Mucosa of rectum (tissue), 2 donors: ENCODE data around the gene SRD5A2.

Experiments
- H3K27ac ChIP-seq, 2 donors: one replicate each; pipeline ENCODE4 v1.7.0; 2013; ENCODE audit warnings: inconsistent platforms in 2 of 2, low read depth in 2 of 2, low read length in 2 of 2
- H3K27me3 ChIP-seq, 2 donors: one replicate each; pipeline ENCODE4 v1.7.0; 2013; ENCODE audit warnings: low read length in 2 of 2; ENCODE audit not compliant: control insufficient read depth in 2 of 2, insufficient read depth in 2 of 2
- H3K36me3 ChIP-seq, 2 donors: one replicate each; pipeline ENCODE4 v1.7.0; 2013; ENCODE audit warnings: low read length in 2 of 2; ENCODE audit not compliant: control insufficient read depth in 2 of 2, insufficient read depth in 2 of 2
- H3K4me1 ChIP-seq, 2 donors: one replicate each; pipeline ENCODE4 v1.7.0; 2013; ENCODE audit warnings: low read length in 2 of 2, mild to moderate bottlenecking in 1 of 2; ENCODE audit not compliant: control insufficient read depth in 2 of 2, insufficient read depth in 2 of 2
- H3K4me3 ChIP-seq, 2 donors: one replicate each; pipeline ENCODE4 v1.7.0; 2013; ENCODE audit warnings: low read length in 2 of 2
- H3K9ac ChIP-seq, 2 donors: one replicate each; pipeline ENCODE4 v1.7.0; 2013; ENCODE audit warnings: low read length in 2 of 2, low read depth in 1 of 2, mild to moderate bottlenecking in 1 of 2
- H3K9me3 ChIP-seq, 2 donors: one replicate each; pipeline ENCODE4 v1.7.0; 2013; ENCODE audit warnings: low read length in 2 of 2; ENCODE audit not compliant: control insufficient read depth in 2 of 2
- donor health status: healthy.
- donor health status: Normal muscosa, but diverticular disease.

Gene SRD5A2

DNA sequence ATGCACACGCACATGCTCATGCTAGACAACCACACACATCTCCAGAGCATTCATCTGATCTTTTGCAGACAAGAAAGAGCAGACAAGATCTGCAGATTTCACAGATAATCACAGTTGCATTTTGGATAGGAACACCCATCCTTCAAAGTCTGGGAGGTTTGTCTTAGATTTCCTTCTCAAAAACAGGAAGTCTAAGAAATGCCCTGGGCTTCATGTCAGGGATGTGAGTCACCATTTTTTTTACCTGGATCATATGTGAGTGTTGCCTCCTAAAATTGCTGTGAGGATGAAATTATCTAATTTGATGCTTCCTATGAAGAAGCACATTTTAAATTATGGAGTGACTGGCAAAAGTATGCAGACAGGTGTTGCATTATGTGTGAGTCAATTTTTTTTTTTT is 46.1 kb downstream of the SRD5A2 start:
- Histone ChIP-seq H3K9me3 (no peaks in the 10 kb centered on the region), H3K36me3 (no peaks in the 10 kb centered on the region), H3K9ac (no peak overlapping the region), H3K27ac (no peak overlapping the region), H3K27me3 (no peaks in the 10 kb centered on the region), H3K4me3 (no peak overlapping the region), H3K4me1 (no peaks in the 10 kb centered on the region)

GRCh38 chr2:31533036-31533435 is 47.7 kb downstream of the SRD5A2 start:
- Histone ChIP-seq H3K36me3 (no peaks in the 10 kb centered on the region), H3K9me3 (no peaks in the 10 kb centered on the region), H3K4me3 (no peak overlapping the region), H3K27me3 (no peaks in the 10 kb centered on the region), H3K27ac (no peak overlapping the region), H3K9ac (no peak overlapping the region), H3K4me1 (no peaks in the 10 kb centered on the region)

DNA sequence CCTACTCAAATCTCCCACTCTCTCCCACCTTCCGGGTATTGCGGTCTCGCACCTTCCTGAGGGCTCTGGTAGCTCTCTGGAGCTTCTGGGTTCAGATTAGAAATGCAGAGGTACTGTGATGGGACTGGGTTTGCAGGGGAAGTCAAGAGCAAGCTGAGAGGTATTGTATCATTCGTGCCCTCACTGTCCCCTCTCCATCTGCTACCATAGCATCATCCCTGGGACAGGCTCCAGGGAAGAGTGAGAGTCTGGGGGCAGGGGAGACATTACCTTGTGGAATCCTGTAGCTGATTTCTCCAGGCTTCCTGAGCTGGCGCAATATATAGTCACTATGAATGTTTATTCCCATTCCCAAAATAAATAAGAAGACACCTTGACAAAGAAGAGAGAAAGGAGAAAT is 49.6 kb downstream of the SRD5A2 start:
- H3K27me3 ChIP-seq = no peaks in the 10 kb centered on the region
- H3K36me3 ChIP-seq = no peaks in the 10 kb centered on the region
- H3K27ac ChIP-seq = no peak overlapping the region
- H3K9me3 ChIP-seq = no peaks in the 10 kb centered on the region
- H3K9ac ChIP-seq = no peak overlapping the region
- no peak overlapping the region for H3K4me3 ChIP-seq
- no peaks in the 10 kb centered on the region for H3K4me1 ChIP-seq

GRCh38 chr2:31529256-31529655 is 51.5 kb downstream of the SRD5A2 start:
- Histone ChIP-seq H3K9ac (no peak overlapping the region), H3K4me1 (no peaks in the 10 kb centered on the region), H3K4me3 (no peak overlapping the region), H3K9me3 (no peaks in the 10 kb centered on the region), H3K27me3 (no peaks in the 10 kb centered on the region), H3K36me3 (no peaks in the 10 kb centered on the region), H3K27ac (no peak overlapping the region)

DNA sequence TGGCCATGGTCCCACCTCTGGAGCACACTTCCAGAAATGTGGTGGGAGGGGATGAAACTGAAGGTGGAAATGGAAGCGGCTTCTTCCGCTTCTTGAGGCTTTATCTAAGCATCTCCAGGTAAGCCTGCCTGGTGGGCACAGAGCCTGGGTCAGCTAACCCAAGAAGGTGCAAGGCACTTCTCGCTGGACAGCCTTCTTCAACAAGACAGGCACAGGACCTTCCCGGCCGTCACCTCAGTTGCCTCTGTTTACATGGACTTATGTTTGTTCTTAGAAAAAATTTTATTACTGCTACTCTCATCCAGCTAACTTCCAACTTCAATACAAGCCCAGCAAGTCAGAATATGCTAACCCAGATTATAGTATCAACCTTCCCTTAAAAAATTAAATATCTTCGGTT is 51.9 kb downstream of the SRD5A2 start:
- no peak overlapping the region for H3K9ac ChIP-seq
- H3K9me3 ChIP-seq = no peaks in the 10 kb centered on the region
- H3K4me1 ChIP-seq = no peaks in the 10 kb centered on the region
- no peaks in the 10 kb centered on the region for H3K36me3 ChIP-seq
- H3K27me3 ChIP-seq = no peaks in the 10 kb centered on the region
- no peak overlapping the region for H3K4me3 ChIP-seq
- no peak overlapping the region for H3K27ac ChIP-seq

DNA sequence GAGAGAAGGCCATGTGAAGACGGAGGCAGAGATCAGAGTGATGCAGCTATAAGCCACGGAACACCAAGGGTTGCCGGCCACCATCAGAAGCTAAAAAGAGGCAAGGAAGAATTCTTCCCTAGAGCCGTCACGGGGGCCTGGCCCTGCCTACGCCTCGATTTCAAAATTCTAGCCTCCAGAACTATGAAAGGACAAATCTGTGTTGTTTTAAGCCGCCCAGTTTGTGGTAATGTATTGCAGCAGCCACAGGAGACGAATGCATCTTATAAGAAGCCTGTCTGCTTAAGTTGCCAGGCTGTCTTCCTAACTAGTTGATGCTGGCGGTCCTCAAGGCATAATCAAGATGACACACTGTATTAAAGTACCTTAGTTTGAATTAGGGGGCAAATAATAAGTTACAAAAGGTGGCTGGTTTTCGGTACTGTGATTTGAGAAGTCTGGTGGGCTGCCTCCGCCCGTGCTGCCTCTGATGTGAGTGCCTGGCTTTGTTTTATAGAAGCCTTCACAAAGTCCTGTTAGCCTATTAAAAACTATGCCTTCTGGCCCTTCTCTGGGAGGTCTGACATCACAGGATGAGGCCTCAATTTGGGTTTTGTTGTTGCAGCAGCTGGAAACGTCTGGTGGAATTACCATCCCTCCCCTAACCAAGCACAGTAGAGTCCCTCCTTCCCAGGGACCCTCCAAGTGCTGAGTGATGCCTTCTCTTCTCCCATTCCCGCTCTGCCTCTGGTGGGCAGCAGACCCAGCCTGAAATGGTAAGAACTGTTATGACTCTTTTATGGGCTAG is 53.6 kb downstream of the SRD5A2 start:
- Histone ChIP-seq H3K4me1 (no peaks in the 10 kb centered on the region), H3K36me3 (no peaks in the 10 kb centered on the region), H3K27ac (no peak overlapping the region), H3K9ac (no peak overlapping the region), H3K27me3 (no peaks in the 10 kb centered on the region), H3K9me3 (no peaks in the 10 kb centered on the region), H3K4me3 (no peak overlapping the region)

DNA sequence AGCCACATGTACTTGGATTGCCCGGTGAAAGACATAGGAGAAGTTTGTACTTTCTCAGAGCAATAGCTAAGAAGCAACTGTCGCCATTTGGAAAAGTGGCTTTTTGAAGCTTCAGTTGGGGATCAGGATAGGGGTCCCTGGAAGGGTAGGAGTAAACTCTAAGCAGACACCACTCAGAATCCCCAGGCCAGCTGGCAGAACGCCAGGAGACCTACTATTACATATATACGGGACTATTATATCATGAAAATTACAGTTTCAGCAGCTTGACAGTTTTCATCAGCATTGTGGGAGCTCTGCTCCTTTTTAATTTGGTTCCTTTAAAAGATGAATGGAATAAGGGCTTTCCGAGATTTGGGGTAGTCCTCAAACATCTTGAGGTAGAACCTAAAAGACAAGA is 54.9 kb downstream of the SRD5A2 start:
- Histone ChIP-seq H3K27me3 (no peaks in the 10 kb centered on the region), H3K36me3 (no peaks in the 10 kb centered on the region), H3K9ac (no peak overlapping the region), H3K27ac (no peak overlapping the region), H3K4me3 (no peak overlapping the region), H3K4me1 (no peaks in the 10 kb centered on the region), H3K9me3 (no peaks in the 10 kb centered on the region)

DNA sequence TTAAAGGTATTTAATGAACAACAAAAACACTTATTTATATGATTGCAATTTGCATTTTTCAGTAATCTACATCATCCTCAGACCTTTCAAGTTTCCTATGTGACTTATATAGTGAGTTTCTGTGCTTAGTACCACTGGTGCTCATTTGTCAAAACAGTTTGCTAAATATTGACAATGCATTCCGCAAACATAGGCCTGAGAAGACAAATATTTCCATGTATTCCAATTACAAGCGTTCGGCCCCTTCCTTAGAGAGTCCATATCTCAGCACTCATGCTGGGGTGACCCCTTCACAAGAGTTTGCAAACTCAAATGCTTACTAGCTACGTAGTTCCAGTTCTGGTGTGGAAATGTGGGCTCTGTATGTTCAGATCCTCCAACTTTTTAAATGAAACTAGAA is 56.1 kb downstream of the SRD5A2 start:
- Histone ChIP-seq H3K27ac (no peak overlapping the region), H3K4me1 (no peaks in the 10 kb centered on the region)

DNA sequence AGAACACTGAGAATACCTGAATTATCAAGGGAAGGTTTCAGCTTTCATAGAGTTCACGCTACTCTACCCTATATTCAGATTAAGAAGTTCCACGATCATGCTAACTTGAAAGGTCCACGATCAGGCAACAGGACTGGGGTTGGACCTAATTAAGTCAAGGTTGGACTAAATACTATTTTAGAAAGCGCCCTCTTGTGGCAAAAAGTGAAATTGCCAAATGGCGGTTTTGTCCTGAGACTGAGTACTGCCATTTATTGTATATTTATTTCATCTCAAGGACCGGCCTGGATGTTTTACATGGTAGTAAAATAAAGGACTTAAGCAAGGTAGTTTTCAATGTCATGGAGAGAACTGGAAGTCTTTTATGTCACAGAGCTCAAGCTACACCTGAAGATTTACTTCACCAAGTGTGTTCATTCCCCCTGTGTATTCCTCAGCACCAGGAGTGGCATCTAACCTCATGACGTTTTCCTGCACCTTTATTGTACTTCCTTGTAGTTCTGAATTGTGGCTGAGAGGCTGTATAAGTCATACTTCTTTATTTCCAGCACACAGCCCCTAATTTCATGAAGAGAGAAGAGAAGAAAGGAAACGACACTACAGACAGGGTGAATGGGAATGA is 56.8 kb downstream of the SRD5A2 start:
- no peak overlapping the region for H3K4me3 ChIP-seq
- H3K36me3 ChIP-seq = no peaks in the 10 kb centered on the region
- no peaks in the 10 kb centered on the region for H3K9me3 ChIP-seq
- no peaks in the 10 kb centered on the region for H3K27me3 ChIP-seq
- no peaks in the 10 kb centered on the region for H3K4me1 ChIP-seq
- no peak overlapping the region for H3K27ac ChIP-seq
- H3K9ac ChIP-seq = no peak overlapping the region

More for the DNA sequence above, 56.1 kb downstream of the SRD5A2 start:
- no peak overlapping the region for H3K9ac ChIP-seq
- no peak overlapping the region for H3K4me3 ChIP-seq
- no peaks in the 10 kb centered on the region for H3K27me3 ChIP-seq
- no peaks in the 10 kb centered on the region for H3K36me3 ChIP-seq
- H3K9me3 ChIP-seq = no peaks in the 10 kb centered on the region

GRCh38 chr2:31522786-31523185 is 58.0 kb downstream of the SRD5A2 start:
- Histone ChIP-seq H3K27ac (no peak overlapping the region), H3K9me3 (no peaks in the 10 kb centered on the region)

More at GRCh38 chr2:31522786-31523185, 58.0 kb downstream of the SRD5A2 start:
- Histone ChIP-seq H3K4me1 (no peaks in the 10 kb centered on the region), H3K36me3 (no peaks in the 10 kb centered on the region), H3K9ac (no peak overlapping the region), H3K4me3 (no peak overlapping the region), H3K27me3 (no peaks in the 10 kb centered on the region)
